Panc1 (cell line): Measurements from ENCODE around the gene GLIPR1L2.

Experiments used
- POLR2AphosphoS5 ChIP-seq: IDR thresholded peaks from 2 replicates; pipeline ENCODE4 v1.6.1; 2012; ENCODE audit warnings: mild to moderate bottlenecking, low read depth, low read length, moderate library complexity
- SIN3A ChIP-seq: IDR thresholded peaks from 2 replicates; pipeline ENCODE4 v1.6.1; 2012; ENCODE audit warnings: low read depth, mild to moderate bottlenecking, low read length, moderate library complexity, borderline replicate concordance; ENCODE audit not compliant: insufficient read depth
- TCF7L2 ChIP-seq: IDR thresholded peaks from 2 replicates; pipeline ENCODE4 v1.6.1; 2011; ENCODE audit warnings: mild to moderate bottlenecking, low read depth, low read length, inconsistent platforms
- TF ChIP-seq, protein P1 (sequence below): fragments of 450-650 bp; IDR thresholded peaks from 2 replicates; pipeline ENCODE4 v1.5.1; 2017; ENCODE audit warnings: mild to moderate bottlenecking
- TF ChIP-seq, protein P2 (sequence below), 2 experiments: IDR thresholded peaks; 2 replicates each; pipeline ENCODE4 v1.6.1; 2011 to 2012; ENCODE audit warnings: low read depth in 2 of 2, control low read depth in 1 of 2, low read length in 1 of 2, mild to moderate bottlenecking in 1 of 2, moderate library complexity in 1 of 2; ENCODE audit not compliant: insufficient read depth in 1 of 2

DNA sequence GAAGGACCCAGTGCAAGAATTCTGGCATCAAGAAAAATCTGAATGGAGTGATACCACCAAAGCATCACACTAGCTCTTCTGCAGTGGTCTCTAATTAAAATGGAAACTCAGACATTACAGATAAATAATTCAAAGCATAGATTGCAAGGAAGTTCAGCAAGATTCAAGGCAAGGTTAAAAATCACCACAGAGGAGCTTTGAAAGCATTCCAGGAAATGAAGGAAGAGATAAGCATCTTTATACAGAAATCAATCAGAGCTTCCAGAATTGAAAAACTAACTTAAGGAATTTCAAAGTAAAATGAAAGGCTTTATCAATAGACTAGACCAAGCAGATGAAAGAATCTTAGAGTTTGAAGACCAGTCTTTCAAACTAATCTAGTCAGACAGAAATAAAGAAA is 69.3 kb downstream of the GLIPR1L2 start:
- peak; percentile 73 for TF ChIP-seq TCF7L2
- TF ChIP-seq, protein P1, sequence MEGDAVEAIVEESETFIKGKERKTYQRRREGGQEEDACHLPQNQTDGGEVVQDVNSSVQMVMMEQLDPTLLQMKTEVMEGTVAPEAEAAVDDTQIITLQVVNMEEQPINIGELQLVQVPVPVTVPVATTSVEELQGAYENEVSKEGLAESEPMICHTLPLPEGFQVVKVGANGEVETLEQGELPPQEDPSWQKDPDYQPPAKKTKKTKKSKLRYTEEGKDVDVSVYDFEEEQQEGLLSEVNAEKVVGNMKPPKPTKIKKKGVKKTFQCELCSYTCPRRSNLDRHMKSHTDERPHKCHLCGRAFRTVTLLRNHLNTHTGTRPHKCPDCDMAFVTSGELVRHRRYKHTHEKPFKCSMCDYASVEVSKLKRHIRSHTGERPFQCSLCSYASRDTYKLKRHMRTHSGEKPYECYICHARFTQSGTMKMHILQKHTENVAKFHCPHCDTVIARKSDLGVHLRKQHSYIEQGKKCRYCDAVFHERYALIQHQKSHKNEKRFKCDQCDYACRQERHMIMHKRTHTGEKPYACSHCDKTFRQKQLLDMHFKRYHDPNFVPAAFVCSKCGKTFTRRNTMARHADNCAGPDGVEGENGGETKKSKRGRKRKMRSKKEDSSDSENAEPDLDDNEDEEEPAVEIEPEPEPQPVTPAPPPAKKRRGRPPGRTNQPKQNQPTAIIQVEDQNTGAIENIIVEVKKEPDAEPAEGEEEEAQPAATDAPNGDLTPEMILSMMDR = no peak
- TF ChIP-seq SIN3A = no peak
- TF ChIP-seq POLR2AphosphoS5 = no peak
- TF ChIP-seq, protein P2, sequence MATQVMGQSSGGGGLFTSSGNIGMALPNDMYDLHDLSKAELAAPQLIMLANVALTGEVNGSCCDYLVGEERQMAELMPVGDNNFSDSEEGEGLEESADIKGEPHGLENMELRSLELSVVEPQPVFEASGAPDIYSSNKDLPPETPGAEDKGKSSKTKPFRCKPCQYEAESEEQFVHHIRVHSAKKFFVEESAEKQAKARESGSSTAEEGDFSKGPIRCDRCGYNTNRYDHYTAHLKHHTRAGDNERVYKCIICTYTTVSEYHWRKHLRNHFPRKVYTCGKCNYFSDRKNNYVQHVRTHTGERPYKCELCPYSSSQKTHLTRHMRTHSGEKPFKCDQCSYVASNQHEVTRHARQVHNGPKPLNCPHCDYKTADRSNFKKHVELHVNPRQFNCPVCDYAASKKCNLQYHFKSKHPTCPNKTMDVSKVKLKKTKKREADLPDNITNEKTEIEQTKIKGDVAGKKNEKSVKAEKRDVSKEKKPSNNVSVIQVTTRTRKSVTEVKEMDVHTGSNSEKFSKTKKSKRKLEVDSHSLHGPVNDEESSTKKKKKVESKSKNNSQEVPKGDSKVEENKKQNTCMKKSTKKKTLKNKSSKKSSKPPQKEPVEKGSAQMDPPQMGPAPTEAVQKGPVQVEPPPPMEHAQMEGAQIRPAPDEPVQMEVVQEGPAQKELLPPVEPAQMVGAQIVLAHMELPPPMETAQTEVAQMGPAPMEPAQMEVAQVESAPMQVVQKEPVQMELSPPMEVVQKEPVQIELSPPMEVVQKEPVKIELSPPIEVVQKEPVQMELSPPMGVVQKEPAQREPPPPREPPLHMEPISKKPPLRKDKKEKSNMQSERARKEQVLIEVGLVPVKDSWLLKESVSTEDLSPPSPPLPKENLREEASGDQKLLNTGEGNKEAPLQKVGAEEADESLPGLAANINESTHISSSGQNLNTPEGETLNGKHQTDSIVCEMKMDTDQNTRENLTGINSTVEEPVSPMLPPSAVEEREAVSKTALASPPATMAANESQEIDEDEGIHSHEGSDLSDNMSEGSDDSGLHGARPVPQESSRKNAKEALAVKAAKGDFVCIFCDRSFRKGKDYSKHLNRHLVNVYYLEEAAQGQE (IDR thresholded peaks at IDR 0.05; ENCODE audit: insufficient read depth in 1 of 2, low read depth in 2 of 2, low read length in 1 of 2) = no peak
